Activated naive CD8-positive, alpha-beta T cell treated with anti-CD3 and anti-CD28 coated beads, Interleukin-2, amount 50 U/mL, for 24 hours (primary cell): ENCODE measurements around the gene HINT1.
"Not testable (repeated sequence)": the region's sequence is repeated elsewhere in the genome, so short reads cannot be mapped to it uniquely, and the experiment has no call there.

Source experiments
- ATAC-seq: fragments of 150-1000 bp; cut with Tn5 transposase; one replicate; pipeline ENCODE4 v1.10.0; 2021
- DNase-seq: peaks from one replicate; pipeline ENCODE4 v3.0.0; 2021
- H3K27ac Mint-ChIP-seq: one replicate; pipeline ENCODE4 v1.8.0; 2021; ENCODE audit warnings: mild to moderate bottlenecking, mixed read lengths
- H3K27me3 Mint-ChIP-seq: one replicate; pipeline ENCODE4 v1.8.0; 2021; ENCODE audit warnings: mixed read lengths
- H3K36me3 Mint-ChIP-seq: one replicate; pipeline ENCODE4 v1.8.0; 2021; ENCODE audit warnings: low read depth, mixed read lengths
- H3K4me1 Mint-ChIP-seq: one replicate; pipeline ENCODE4 v1.8.0; 2021; ENCODE audit warnings: mixed read lengths
- H3K4me3 Mint-ChIP-seq: one replicate; pipeline ENCODE4 v1.8.0; 2021; ENCODE audit warnings: mild to moderate bottlenecking, moderate library complexity, mixed read lengths
- H3K9me3 Mint-ChIP-seq: one replicate; pipeline ENCODE4 v1.8.0; 2021; ENCODE audit warnings: mixed read lengths

The HINT1 gene

DNA sequence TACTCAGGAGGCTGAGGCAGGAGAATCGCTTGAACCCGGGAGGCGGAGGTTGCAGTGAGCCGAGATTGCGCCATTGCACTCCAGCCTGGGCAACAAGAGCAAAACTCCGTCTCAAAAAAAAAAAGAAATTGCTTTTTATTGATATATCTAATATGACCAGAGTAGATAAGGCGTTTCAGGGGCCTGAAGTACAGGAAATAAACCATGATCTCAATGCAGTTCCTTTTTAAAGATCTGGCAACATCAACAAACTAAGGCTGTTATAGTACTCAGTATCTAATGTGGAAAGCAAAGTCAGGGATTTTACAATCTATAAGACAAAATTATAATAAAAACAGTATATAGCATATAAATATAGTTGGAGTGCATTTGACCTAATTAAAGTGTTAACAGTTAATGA lies 28.8 kb upstream of the HINT1 start:
- H3K4me3 Mint-ChIP-seq, H3K9me3 Mint-ChIP-seq: not testable (repeated sequence)

DNA sequence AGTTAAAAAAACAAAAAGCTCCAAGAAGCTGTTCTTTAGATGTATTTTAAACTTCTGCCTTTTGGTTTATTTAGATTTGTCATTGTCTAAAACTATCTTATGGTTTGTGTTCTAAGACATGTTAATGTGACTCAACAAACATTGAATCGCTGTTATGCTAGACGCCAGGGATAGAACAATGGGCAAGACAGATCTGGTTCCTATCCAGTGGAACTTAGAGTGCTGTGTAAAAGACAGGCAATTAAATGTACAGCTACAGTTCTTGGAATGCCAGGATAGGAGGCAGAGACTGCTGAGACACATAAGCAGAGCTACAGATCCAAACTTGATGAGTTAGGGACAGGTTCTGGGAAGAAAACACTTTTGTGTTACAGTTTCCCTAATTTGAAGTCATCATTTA lies 28.1 kb upstream of the HINT1 start:
- H3K9me3 Mint-ChIP-seq: no peaks in the 10 kb centered on the region
- H3K4me3 Mint-ChIP-seq: no peak overlapping the region
- DNase-seq (no peak), ATAC-seq (no peak)
- H3K27me3 Mint-ChIP-seq: no peaks in the 10 kb centered on the region
- H3K4me1 Mint-ChIP-seq: peaks cover 7% of the 10 kb centered on the region
- H3K27ac Mint-ChIP-seq: no peak overlapping the region
- peaks cover 18% of the 10 kb centered on the region for H3K36me3 Mint-ChIP-seq

More for the DNA sequence above, 28.8 kb upstream of the HINT1 start:
- H3K27me3 Mint-ChIP-seq, H3K4me1 Mint-ChIP-seq, ATAC-seq, DNase-seq, H3K27ac Mint-ChIP-seq: not testable (repeated sequence)
- peaks cover 16% of the 10 kb centered on the region for H3K36me3 Mint-ChIP-seq

DNA sequence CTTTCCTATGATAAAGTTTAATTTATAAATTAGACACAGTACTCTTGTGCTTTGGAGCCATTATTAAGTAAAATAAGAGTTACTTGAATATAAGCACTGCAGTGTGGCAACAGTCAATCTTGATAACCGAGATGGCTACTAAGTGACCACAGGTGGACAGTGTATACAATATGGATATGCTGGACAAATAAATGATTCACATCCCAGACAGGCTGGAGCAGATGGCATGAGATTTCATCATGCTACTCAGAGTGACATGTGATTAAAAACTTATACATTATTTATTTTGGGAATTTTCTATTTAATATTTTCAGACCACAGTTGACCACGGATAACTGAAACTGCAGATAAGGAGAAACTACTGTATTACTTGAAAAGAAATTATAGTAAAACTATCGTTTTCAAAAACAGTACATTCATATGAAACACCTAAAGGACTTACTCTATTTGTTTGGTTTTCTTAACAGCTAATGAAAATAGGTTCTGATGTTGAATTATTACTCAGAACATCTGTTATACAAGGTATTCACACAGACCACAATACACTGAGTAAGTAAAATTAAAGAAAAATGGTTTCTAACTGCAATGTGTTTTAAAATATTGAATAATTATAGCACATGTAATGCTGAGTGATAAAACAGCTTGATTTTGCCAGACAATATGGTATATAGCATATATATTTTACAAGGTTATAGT lies 21.7 kb upstream of the HINT1 start:
- ATAC-seq (no peak), DNase-seq (no peak)
- H3K27me3 Mint-ChIP-seq: no peaks in the 10 kb centered on the region
- H3K4me3 Mint-ChIP-seq: no peak overlapping the region
- H3K36me3 Mint-ChIP-seq: peaks cover 26% of the 10 kb centered on the region
- H3K4me1 Mint-ChIP-seq: peaks cover 3% of the 10 kb centered on the region
- H3K9me3 Mint-ChIP-seq: no peaks in the 10 kb centered on the region
- no peak overlapping the region for H3K27ac Mint-ChIP-seq

DNA sequence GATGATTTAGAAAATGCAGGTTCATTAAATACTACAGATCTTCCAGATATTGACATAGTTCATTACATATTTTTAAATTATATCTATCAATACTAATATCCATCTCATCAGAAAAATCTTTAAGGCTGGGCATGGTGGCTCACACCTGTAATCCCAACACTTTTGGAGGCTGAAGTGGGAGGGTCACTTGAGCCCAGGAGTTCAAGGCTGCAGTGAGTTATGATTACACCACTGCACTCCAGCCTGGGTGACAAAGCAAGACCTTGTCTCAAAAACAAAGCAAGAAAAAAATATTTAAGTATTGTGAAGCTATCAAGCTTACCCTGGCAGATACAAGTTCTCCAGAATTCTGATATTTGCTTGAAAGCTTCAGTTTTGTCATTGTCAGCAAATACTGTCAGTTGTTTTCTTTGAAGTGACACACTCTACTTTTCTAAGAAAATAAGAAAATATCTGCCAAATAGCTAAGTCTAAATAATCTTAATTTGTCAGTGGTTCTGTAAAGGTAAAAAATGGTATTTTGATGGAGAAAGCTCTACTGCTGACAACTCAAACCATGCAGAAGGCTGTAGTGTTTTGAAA lies 20.6 kb upstream of the HINT1 start:
- peak overlapping the region; percentile 49 for H3K27ac Mint-ChIP-seq
- H3K9me3 Mint-ChIP-seq: no peaks in the 10 kb centered on the region
- no peaks in the 10 kb centered on the region for H3K27me3 Mint-ChIP-seq
- H3K36me3 Mint-ChIP-seq: peaks cover 24% of the 10 kb centered on the region
- no peak overlapping the region for H3K4me3 Mint-ChIP-seq
- no peak for ATAC-seq
- DNase-seq: no peak
- peaks cover 3% of the 10 kb centered on the region for H3K4me1 Mint-ChIP-seq

DNA sequence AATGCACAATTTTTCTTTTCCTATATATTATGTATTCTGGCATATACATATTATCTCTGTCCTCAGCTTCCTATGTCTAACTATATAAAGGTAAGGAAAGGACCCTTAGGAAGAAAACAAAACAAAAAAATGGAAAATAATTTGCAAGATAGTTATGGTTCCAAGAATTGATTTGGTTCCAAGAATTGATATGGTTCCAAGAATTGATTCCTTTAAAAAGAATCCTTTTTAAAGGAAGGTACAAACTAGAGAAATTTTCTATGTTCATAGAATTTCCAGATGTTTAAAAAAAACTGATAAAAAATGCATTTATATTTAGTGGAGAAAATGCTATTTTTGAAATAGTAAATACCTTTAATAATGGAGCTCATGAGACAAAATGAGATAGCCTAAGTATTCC lies 17.8 kb upstream of the HINT1 start:
- no peaks in the 10 kb centered on the region for H3K27me3 Mint-ChIP-seq

DNA sequence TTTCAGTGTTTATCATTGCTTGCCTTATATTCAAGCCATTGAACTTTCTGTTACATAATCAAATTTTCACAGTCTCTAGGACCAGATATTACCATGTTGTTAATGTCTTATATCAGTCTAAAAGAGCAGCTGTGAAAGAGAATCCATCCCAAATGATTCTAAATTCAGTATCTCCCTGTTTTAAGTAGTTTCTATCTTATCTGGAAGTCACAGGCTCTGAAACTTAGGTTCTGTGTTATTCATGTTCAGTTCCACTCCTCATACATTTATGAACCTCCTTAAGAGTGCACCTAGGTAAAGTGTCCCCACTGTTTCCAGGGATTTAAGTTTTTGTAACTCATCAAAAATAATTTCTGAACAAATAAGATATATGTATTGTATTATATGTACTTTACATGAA lies 15.4 kb upstream of the HINT1 start:
- no peaks in the 10 kb centered on the region for H3K9me3 Mint-ChIP-seq
- DNase-seq: no peak
- H3K4me3 Mint-ChIP-seq: no peak overlapping the region
- peaks cover 14% of the 10 kb centered on the region for H3K4me1 Mint-ChIP-seq
- peaks cover 15% of the 10 kb centered on the region for H3K36me3 Mint-ChIP-seq
- H3K27ac Mint-ChIP-seq: no peak overlapping the region
- ATAC-seq: no peak
- H3K27me3 Mint-ChIP-seq: no peaks in the 10 kb centered on the region

More for the DNA sequence above, 17.8 kb upstream of the HINT1 start:
- ATAC-seq: no peak
- H3K27ac Mint-ChIP-seq: no peak overlapping the region
- H3K36me3 Mint-ChIP-seq: peaks cover 17% of the 10 kb centered on the region
- H3K4me3 Mint-ChIP-seq: no peak overlapping the region
- DNase-seq: no peak
- peaks cover 9% of the 10 kb centered on the region for H3K4me1 Mint-ChIP-seq
- H3K9me3 Mint-ChIP-seq: no peaks in the 10 kb centered on the region

DNA sequence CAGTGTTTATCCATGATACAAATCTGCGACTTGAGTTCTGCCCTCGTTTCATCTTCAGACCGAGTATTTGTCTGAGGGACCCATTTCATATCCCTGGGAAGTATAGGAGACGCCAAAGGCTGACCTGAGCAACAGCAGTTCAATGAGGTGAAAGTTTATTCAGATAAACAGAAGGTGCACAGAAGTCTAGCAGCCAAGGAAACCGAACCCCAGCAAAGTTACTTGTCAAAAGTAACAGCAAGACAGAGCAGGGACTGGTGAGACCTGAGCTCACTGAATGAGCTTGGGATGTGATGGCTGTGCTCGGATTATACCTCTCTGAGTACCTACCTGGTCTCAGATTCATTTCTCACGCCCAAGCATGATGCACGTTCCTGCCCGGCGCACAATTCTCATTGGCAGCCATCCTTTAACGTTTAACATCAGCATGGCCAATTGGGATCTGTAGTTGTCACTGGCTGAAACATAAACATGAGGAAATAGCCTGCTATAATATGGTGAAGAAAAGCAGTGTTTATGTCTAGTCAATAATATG lies 6.3 kb upstream of the HINT1 start:
- Mint-ChIP-seq H3K4me3 (peak overlapping the region; percentile 99), H3K4me1 (peaks cover 33% of the 10 kb centered on the region), H3K36me3 (peaks cover 14% of the 10 kb centered on the region), H3K27me3 (no peaks in the 10 kb centered on the region), H3K9me3 (no peaks in the 10 kb centered on the region), H3K27ac (peak overlapping the region; percentile 94)
- ATAC-seq (no peak), DNase-seq (no peak)

DNA sequence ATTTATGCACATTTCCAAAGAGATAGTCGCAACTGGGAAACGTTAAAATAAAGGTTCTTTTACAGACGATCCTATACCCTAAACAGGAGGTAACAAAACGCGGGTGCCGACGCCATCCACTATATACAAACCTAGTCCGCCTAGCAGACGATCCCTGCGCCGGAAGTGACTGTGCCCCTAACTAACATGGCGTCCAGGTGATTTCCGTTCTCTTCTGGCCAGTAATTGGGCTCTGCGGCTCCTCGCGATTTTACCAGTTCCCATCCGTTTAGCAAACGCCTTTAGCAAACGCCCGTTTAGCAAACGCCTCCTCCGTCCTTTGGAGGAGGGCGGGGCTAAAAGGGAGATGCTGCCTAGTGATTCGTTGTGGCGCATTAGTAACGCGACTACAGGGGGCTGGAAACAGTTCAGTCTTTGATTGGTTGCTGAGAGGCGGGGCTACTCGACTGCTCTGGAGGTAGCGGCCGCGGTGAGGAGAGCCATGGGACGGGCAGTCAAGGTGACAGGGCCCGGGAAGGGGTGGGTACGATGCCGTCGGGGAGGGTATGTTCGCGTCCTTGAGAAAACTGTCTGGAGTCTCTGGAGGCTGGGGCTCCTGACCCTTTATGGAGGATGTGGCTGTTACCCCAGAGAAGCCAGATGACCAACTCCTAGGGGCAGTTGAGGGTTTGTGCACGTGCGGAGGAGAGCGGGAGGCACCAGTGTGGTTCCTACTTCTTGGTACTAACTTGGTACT lies 5.7 kb upstream of the HINT1 start, which contains the start of gene LYRM7:
Gene LYRM7, plus strand, starts transcription at position 405 of the 736 bp plus-strand sequence. Its CDS starts 77 bp downstream, at position 482.
- Mint-ChIP-seq H3K4me1 (peaks cover 36% of the 10 kb centered on the region), H3K27me3 (no peaks in the 10 kb centered on the region), H3K4me3 (peak within 1 kb of the TSS; percentile 99), H3K9me3 (no peaks in the 10 kb centered on the region), H3K27ac (peak within 1 kb of the TSS; percentile 94), H3K36me3 (peaks cover 14% of the 10 kb centered on the region)
- peak; percentile 98 for ATAC-seq
- peak; percentile 91 for DNase-seq

DNA sequence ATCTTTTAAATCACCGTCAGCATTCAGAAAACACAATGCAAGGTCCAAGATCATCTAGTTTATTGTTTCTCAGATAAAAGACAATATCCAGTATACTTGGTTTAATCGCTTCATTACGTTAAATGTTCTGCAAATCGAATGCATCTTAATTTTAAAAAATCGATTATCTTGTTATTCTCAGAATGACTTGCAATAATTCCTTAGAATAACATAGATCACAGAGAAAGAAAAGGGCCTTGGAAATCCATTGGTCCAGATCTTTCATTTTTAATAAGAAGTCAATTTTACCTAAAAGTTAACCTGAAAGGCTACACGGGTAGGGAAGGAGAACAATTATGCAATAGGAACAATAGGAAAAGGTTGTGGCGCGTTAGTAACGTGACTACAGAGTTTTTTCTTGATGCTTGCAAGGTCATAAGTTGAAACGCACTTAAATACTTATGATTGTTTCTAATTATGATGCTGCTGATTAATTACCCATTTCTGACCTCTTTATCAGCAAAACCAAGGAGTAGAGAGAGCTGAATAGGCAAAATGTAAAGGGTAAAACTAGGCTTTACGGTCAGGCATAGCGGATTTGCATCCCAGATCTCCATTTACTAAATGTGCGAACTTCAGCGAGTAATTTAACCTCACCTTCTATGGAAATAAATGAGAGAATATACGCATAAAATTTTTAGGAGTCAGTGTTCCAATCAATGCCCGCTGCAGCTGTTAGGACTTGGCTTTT lies 4.9 kb upstream of the HINT1 start:
- no peaks in the 10 kb centered on the region for H3K27me3 Mint-ChIP-seq
- DNase-seq: no peak
- ATAC-seq: no peak
- peak overlapping the region; percentile 94 for H3K27ac Mint-ChIP-seq
- peaks cover 16% of the 10 kb centered on the region for H3K36me3 Mint-ChIP-seq
- H3K9me3 Mint-ChIP-seq: no peaks in the 10 kb centered on the region
- H3K4me3 Mint-ChIP-seq: peak overlapping the region; percentile 99
- peaks cover 42% of the 10 kb centered on the region for H3K4me1 Mint-ChIP-seq

DNA sequence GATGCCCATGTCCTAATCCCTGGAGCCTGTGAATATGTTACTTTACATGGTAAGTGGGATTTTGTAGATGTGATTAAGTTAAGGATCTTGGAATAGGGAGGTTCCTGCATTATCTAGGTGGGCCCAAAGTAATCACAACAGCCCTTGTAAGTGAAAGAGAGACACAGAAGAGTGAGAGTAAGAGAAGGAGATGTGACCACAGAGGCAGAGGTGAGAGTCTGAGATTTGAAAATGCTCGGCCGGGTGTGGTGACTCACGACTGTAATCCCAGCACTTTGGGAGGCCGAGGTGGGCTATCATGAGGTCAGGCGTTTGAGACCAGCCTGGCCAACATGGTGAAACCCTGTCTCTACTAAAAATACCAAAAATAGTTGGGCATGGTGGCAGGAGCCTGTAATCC lies 2.6 kb upstream of the HINT1 start:
- Mint-ChIP-seq H3K36me3 (peaks cover 23% of the 10 kb centered on the region), H3K4me1 (peaks cover 43% of the 10 kb centered on the region), H3K4me3 (no peak overlapping the region), H3K27ac (no peak overlapping the region), H3K9me3 (no peaks in the 10 kb centered on the region), H3K27me3 (no peaks in the 10 kb centered on the region)
- ATAC-seq (no peak), DNase-seq (no peak)

DNA sequence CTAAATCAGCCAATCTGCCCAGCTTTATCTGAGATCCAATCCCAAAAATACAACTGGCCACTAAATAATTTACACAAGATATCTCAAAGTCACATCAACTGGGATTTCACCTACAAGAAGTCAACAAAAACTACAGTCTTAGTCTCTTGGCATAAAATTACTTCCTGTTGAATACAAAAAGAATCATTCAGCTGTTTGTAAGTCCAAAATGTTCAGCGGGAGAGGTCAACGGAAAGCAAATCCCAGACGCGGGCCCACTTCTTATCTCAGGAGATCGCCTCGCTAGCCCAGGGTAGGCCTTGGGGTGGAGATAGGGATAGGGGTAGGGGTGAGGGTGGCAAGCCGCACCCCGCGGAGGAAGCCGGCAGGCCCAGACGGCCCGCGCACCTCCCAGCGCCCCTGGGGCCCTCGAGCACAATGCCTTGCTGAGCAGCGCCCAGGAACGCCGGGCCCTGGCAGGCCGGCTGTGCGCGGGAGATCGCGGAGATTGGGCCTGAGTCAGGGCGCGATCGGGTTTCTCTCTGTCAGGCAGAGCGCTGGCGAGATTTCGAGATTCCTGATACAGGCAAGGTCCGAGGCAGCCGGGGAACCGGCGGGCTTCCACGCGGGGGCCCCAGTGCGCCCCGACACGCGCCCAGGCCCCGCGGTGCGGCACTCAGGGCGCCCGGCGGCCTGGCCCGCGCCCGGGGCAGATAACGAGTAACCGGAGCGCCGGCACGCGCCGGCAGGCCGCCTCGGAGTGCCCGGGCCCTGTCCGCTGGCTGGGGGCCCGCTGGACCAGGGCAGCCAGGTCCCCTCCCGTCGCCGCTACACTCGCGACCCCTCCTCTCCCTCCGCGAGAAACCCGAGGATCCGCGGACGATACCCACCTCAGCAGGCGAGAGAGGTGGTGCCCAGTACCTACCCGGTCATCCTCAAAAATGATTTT lies 601 bp downstream of the HINT1 start:
- ATAC-seq (peak; percentile 66), DNase-seq (peak; percentile 67)
- H3K27ac Mint-ChIP-seq: peak overlapping the region; percentile 98
- peaks cover 49% of the 10 kb centered on the region for H3K36me3 Mint-ChIP-seq
- peak overlapping the region; percentile 96 for H3K4me3 Mint-ChIP-seq
- peaks cover 55% of the 10 kb centered on the region for H3K4me1 Mint-ChIP-seq
- H3K27me3 Mint-ChIP-seq: no peaks in the 10 kb centered on the region
- H3K9me3 Mint-ChIP-seq: no peaks in the 10 kb centered on the region

DNA sequence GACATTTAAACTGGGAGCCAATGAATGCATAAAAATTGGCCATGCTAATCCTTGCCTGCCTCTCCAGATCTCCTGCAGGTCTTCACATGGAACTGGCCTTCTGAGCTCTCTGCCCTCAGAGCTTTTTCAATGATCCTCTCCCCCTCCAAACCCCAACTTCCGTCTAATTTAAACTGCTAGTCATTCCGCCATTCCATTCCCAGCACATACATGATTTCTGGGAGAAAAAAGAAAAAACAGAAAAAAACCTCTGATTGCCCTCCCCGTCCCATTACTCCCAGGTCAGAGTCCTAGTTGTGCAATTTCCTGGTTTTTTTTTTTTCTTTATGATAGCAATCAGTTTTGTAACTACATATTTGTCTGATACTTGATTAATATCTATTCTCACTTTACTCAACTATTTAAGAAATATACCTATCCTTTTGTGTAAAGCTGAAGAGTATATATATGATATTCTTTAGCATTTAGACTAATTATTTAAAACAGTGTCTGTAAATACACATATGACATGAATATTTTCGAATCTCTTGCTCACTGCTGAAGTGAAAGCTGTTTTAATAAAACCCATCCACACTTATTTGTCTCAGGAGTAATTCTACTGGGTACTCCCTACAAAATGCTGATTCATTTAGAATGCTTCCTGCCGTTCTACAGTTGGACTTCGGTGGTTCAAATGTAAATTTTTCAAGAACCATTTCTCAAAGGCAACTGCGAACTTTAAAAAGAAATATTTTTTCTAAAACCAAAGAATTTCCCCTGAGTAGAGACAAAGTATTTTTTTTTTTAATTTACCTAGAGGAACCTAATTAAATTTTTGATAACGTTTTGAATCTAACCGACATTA lies 1.6 kb downstream of the HINT1 start:
- H3K36me3 Mint-ChIP-seq: peaks cover 58% of the 10 kb centered on the region
- no peak for ATAC-seq

DNA sequence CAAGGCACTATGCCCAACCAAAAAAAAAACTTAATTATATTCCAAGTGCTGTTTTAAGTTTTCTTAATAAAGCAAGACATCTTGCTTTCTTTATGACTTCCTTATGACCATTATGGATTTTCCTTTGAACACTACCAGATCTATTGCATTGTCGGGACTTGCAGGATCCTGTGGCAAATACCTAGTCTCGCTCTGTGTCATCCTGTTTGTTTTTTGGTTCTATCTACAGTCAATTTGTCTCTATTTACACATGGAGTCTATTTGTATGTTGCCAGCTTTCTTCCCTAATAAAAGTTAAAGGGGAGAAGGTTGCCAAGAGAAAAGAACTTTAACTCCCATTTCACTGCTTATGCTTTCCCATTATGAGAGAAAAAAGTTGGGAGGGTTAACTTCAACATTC lies 4.9 kb downstream of the HINT1 start:
- ATAC-seq (no peak), DNase-seq (no peak)
- Mint-ChIP-seq H3K4me1 (peaks cover 49% of the 10 kb centered on the region), H3K9me3 (no peaks in the 10 kb centered on the region), H3K27ac (peak overlapping the region; percentile 55), H3K27me3 (no peaks in the 10 kb centered on the region), H3K36me3 (peaks cover 75% of the 10 kb centered on the region), H3K4me3 (no peak overlapping the region)

More for the DNA sequence above, 1.6 kb downstream of the HINT1 start:
- DNase-seq: no peak
- H3K9me3 Mint-ChIP-seq: no peaks in the 10 kb centered on the region
- H3K27ac Mint-ChIP-seq: peak overlapping the region; percentile 97
- H3K4me3 Mint-ChIP-seq: peak overlapping the region; percentile 96
- no peaks in the 10 kb centered on the region for H3K27me3 Mint-ChIP-seq
- H3K4me1 Mint-ChIP-seq: peaks cover 58% of the 10 kb centered on the region
